ENCODE data around the gene POLDIP2.

GRCh38 chr17:28363186-28363585 lies 5.9 kb upstream of the POLDIP2 start:
- TF ChIP-seq CTCF (IDR thresholded peaks at IDR 0.05; ENCODE audit: borderline replicate concordance, extremely low read depth, low read length, poor library complexity, severe bottlenecking) (no peak), EZH2 (IDR thresholded peaks at IDR 0.05; ENCODE audit: borderline replicate concordance, low read depth, low read length, severe bottlenecking) (no peak)
